Breast epithelium (tissue), 3 donors: ENCODE data around the gene CXCL12.

ENCODE experiments used
- POLR2A ChIP-seq: fragments of 450-650 bp; IDR thresholded peaks from one replicate; pipeline ENCODE4 v1.6.1; 2016; ENCODE audit warnings: antibody characterized with exemption, mild to moderate bottlenecking, moderate library complexity
- POLR2AphosphoS5 ChIP-seq, 3 donors: sonication (generic); formaldehyde crosslinking; IDR thresholded peaks; one replicate each; pipeline ENCODE4 v1.6.1; 2017; ENCODE audit warnings: antibody characterized with exemption in 3 of 3
- TF ChIP-seq, protein P1 (sequence below), 3 donors: fragments of 450-650 bp; IDR thresholded peaks; one replicate each; pipeline ENCODE4 v1.5.1; 2016 to 2017; ENCODE audit warnings: antibody characterized with exemption in 3 of 3, mild to moderate bottlenecking in 3 of 3, moderate library complexity in 3 of 3

DNA sequence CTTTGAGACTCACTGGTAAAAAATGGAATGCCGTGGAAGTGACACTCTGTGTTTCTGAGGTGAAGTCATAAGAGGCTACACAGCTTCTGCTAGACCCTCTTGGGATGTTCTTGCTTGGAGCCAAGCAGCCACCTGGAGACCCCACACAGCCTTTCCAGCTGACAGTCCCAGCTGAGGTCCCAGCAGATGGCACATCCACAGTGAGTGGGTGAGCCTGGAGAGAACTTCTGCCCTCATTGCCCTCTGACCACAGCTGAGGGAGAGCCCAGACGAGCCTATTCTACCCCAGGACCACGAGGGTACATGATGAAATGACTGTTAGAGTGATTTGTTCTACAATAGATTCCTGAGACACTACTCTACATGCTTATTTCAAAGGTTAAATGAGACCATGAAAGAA, 44.3 kb downstream of the CXCL12 start:
- TF ChIP-seq, protein P1, sequence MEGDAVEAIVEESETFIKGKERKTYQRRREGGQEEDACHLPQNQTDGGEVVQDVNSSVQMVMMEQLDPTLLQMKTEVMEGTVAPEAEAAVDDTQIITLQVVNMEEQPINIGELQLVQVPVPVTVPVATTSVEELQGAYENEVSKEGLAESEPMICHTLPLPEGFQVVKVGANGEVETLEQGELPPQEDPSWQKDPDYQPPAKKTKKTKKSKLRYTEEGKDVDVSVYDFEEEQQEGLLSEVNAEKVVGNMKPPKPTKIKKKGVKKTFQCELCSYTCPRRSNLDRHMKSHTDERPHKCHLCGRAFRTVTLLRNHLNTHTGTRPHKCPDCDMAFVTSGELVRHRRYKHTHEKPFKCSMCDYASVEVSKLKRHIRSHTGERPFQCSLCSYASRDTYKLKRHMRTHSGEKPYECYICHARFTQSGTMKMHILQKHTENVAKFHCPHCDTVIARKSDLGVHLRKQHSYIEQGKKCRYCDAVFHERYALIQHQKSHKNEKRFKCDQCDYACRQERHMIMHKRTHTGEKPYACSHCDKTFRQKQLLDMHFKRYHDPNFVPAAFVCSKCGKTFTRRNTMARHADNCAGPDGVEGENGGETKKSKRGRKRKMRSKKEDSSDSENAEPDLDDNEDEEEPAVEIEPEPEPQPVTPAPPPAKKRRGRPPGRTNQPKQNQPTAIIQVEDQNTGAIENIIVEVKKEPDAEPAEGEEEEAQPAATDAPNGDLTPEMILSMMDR (IDR thresholded peaks at IDR 0.05) = no peak
- TF ChIP-seq POLR2A (no peak), POLR2AphosphoS5 (IDR thresholded peaks at IDR 0.05) (no peak)
